CD4-positive, alpha-beta T cell treated with Interleukin-6 at 100 ng/mL for 8 hours (primary cell): ENCODE data around the gene GFPT1.
"Not testable (repeated sequence)": the region's sequence is repeated elsewhere in the genome, so short reads cannot be mapped to it uniquely, and the experiment has no call there.

Source experiments
- DNase-seq: peaks from one replicate; pipeline ENCODE4 v3.0.0-alpha.2; 2020; ENCODE audit warnings: mixed read lengths, low spot score

GFPT1 gene

DNA sequence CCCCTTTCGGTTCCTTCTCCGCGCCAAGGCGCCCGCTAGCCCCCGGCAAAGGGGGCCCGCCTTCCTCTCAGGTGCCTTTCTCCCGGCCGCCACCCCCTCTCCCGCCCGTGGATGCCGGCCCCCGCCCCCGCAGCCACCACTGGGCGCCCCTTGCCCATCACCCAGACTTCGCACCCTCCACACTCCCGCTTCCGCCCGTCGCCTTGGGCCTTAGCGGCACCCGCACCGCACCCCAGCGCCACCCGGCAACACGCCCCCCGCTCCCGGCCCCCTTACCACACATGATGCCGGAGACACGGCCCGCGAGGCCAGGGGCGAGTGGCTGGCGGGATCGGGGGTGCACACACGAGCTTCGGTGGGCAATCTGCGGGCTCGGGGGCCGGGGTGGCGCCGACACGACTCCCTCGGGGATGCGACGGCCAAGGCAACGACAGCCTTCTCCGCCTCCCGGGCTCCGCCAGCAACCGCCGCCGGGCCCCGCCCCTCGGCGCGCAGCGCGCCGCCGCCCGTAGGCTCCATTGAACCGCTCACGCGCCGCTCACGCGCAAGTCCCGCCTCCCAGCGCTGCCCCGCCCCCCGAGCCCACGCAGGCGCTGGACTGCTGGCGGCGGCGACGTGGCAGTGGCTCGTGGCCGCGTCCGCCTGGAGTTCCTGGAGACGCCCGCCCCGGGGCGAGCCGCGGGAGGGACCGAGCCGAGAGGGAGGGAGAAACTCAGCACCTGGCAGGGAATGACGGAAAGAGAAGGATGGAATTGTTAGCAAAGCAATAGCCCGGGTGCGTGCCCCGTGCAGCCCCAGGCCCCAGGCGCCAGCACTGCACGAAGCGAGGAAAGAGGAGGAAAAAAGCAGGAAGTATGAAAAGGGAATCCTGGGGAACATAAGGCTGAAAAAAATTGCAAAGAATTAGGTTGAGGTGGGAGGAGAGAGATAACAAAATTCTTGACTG is at the start of gene GFPT1:
GFPT1 (minus strand) TSS at position 439 of the 946 bp plus-strand sequence; CDS start at position 283, 156 bp downstream.
- DNase-seq: peak; percentile 91

DNA sequence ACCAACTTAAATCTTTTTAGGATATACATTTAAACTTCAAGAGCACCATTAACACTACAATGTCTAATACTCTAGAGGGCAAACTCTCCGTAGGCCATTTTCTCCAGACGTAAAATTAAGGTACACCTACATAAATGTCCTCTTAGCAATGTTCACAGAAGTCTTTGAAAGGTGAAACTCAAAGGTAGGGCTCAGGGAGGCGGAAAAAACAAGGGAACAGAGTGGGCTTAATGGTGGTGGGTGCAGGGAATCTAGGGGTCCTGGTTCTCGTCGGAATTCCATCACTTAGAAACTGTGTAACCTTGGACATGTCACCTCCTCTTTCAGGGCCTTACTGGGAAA is 49.5 kb upstream of the GFPT1 start:
- DNase-seq: no peak

DNA sequence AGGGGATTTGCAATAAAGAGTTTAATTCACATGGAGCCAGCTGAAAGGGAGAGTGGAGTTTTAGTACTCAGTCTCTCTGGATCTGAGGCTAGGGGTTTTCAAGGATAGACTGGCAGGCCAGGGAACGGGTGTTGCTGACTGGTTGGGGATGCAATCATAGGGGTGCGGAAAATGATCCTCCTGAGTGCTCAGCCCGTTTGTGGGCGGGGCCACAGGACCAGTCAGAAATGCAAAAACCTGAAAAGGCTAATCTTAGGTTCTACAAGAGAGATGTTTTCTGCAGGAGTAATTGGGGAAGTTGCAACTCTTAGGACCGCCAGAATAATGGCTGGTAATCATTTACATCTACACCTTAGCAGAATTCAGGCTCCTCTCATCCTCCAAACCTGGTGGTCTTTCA is 47.7 kb upstream of the GFPT1 start:
- no peak for DNase-seq

- no peak for DNase-seq
These were observed 42.6 kb upstream of the GFPT1 start for GRCh38 chr2:69429491-69430183.

DNA sequence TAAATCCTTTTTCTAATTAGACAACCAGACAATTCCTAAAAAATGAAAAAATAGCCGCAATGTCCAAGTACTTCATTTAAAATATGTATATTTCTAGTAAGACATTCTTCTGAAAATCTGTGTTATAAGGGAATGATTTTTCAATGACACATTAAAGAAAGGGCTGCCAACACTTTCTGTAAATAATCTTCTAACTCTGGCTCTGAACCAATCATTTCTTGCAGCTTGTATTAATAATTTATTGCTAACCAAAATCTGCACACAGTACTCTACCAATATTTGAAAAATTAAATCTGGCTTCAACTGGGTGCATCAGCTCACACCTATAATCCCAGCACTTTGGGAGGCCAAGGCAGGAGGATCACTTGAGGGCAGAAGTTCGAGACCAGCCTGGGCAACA is 42.0 kb upstream of the GFPT1 start:
- no peak for DNase-seq

DNA sequence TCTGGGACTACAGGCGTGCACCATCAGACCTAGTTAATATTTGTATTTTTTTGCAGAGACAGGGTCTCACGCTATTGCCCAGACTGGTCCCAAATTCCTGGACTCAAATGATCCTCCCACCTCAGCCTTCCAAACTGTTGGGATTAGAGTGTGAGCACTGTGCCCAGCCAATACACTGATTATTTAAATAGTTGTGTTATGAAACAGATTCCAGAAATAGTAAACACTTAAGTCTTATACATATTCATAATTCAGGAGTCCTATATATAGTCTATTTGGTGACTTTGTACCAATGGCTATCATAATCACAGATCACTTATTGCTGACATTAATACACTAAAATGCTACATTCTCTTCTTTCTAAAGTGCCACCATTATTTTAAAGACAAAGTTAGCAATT is 37.4 kb upstream of the GFPT1 start:
- DNase-seq: no peak

DNA sequence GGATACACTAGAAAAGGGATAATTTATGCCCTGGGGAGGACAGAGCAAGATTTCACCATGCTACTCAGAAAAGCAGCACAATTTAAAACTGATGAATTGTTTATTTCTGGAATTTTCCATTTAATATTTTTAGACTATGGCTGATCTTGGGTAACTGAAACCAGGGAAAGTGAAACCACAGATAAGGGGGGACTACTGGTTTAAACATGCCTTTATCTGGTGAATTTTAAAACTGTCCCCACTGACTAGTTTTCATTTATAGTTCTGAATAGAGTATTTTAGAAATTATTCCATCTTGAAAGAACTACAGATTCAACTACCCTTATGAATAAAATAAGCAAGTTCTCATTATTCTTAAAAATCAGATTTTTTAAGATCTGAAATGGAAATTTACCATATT is 35.2 kb upstream of the GFPT1 start:
- no peak for DNase-seq

DNA sequence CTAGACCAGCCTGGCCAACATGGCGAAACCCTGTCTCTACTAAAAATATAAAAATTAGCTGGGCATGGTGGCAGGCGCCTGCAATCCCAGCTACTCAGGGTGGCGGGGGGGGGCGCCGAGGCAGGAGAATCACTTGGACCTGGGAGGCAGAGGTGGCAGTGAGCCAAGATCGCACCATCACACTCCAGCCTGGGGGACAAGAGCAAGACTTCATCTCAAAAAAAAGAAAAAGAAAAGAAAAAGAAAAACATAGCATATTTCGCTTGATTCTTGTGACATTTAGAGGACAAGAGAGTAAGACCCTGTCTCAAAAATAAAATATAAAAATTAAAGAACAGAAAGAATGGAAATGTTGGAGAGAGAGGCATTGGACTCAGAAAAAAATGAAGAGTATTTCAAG is 32.1 kb upstream of the GFPT1 start:
- DNase-seq: not testable (repeated sequence)

GRCh38 chr2:69416147-69416546 is 29.1 kb upstream of the GFPT1 start:
- DNase-seq: no peak

GRCh38 chr2:69411120-69411519 is 24.1 kb upstream of the GFPT1 start:
- no peak for DNase-seq

- no peak for DNase-seq
These were observed 18.3 kb upstream of the GFPT1 start for GRCh38 chr2:69405306-69405705.

DNA sequence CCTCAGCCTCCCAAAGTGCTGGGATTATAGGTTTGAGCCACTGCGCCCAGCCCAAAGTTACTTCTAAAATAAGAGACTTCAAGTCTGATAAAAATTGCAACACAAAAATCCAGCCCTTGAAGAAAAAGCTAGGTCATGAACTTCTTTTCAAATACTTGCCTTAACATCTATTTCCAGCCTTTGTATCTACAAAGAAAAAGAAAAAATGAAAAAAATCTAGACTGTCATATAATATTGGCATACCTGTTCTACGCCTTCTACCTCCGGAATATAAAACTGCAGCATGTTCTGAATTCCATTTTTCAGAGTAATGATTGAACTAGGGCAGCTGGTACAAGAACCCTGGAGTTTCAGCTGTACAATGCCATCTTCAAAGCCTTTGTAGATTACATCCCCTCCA is 13.1 kb upstream of the GFPT1 start:
- no peak for DNase-seq

DNA sequence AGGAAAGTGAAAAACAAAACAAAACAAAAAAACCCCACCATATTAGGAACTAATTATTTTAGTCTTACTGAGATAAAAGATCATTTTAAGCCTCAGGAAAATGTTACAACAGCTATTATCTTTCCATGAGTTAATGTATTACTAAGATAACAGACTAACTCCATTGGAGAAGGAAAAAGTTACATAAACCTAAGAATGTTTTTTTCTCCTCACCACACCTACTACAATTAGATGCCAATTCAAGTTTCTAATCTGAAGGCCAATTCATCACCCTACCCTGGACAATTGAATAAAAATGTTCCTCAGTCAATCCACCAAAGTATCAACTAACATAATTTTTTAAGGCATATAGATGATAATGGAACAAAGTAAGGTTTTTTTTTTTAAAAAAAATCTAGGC is 10.2 kb upstream of the GFPT1 start:
- DNase-seq: no peak

DNA sequence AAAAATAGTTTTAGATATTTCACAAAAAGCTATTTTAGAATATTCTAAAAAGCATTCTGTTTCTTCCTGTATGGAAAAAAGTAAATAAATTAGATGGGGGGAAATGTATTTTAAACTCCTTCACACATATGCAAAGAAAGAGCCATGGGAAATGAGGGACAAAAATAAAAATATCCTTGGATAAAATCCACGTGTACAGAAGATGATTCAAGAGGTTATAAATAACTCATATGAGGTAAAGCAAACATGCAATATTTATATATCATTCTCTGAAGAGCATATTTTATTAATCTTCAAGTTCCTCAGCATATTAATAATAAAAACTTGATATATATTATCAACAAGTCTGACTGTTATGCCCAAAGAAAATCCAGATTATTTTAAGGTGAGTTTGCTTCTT is 8.8 kb upstream of the GFPT1 start:
- DNase-seq: no peak

- no peak for DNase-seq
These were observed 6.9 kb upstream of the GFPT1 start for GRCh38 chr2:69393963-69394362.

DNA sequence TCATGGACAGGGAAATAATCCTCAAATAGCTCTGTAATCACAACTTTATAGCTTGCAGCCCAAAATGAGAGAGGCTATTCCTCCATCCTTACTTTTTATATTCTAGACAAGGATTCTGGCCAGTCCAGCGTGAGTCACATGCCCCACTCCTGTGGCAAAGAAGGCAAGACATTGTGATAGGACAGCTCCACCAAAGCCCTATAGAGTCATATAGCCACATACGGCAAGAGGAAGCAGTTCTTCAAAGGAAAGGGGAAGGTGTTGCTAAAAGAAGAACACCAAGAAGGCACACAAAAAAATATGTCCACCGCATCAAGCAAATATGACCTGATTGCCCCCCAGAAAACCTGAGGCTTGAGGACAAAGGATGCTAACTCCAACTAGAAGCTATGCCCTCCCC is 3.4 kb upstream of the GFPT1 start:
- no peak for DNase-seq

DNA sequence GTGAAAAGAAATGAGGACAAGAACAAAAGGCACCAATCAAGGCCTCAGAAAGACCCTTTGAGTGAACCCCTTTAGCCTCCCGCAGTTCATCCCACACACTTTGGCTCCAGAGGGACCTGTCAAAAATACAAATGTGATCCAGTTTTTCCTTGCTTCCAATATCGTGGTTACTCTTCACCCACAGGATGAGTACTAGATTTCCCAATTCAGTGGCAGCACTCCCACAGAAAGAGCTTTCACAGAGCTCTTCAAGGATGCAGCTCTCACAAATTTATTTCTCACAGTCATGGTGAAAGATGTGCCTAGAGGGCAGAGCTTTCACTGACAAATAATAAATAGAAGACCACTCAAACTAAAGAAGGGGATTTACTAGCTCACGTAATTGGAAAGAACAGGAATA is 3.0 kb upstream of the GFPT1 start:
- DNase-seq: no peak

- DNase-seq: no peak
These were observed 2.2 kb upstream of the GFPT1 start for GRCh38 chr2:69389271-69389670.

DNA sequence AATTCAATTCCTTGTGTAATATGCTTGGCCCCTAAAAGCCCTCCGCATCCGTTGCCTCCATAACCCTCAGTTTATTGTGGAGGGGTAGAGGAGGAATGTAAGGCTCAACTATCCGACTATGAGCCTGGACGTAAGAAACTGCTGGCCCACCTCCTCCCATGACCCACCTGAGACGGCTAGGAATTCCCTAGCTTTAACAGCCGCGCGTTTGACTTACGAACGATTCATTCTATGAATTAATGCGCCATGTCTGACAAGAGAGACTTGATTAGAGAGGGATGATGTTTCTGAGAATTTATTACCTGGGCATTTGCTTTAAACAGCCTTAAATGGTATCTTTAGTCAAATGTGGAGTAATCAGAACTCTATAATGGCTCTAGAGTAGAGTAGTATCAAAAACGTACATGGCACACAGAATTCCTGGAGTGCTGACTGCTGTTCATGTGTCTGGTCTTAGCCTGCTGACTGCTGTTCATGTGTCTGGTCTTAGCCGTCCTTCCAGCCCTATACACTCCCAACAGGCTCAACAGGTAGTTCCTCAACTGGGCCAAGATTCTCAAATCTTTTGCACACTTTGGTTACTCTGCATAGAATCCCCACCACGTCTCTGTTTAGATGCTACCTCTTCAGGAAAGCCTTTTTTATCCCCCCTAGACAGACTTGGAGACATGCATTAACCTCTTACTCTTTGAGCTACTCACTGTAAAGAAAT is 899 bp upstream of the GFPT1 start:
- no peak for DNase-seq

DNA sequence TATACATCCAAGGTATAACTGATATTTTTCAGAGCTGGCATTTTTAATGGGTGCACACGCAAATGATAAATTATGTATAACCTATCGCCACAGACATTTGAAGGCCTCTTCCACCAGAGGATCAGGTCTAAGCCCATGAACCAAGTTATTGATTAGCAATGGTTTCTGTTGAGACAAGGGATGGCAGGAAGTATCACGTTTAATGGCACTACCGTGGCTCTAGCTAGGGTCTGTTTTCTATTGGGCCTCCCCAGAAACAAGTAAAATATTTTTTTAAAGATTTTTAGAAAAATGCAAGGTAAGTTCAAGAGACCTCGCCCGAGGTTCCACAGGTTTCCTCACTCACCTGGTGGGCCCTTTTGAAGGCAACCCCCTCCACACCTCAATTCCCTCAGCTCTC is 667 bp downstream of the GFPT1 start:
- no peak for DNase-seq

DNA sequence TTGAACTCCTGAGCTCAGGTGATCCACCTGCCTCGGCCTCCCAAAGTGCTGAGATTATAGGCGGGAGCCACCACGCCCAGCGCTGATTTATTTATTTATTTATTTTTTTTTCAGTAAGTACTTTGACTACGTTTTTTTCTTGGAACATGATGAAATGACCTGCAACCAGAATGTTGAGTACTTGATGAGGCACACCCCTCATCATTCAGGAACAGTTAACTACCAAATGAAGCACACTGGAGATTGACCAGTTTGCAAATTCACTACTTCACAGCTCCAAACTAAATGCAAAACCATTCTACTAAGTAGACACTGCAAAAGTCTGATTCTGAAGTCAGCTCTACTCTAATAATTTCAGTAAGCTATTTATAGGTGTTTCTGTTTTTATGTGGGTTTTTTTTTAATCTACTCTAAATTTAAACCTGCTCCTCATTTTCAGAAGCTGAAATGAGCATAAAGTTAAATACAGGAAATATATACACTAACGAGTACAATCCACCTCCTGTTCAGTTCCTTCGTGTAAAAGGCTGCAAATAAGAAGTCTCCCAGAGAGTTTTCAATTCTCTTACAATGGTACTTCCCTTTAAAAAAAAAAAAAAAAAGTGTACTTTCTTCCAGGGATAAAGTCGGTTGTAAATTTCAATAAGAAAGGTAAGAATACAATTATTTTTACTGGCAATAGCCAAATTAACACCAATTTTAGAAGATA is 1.4 kb downstream of the GFPT1 start:
- DNase-seq: no peak

DNA sequence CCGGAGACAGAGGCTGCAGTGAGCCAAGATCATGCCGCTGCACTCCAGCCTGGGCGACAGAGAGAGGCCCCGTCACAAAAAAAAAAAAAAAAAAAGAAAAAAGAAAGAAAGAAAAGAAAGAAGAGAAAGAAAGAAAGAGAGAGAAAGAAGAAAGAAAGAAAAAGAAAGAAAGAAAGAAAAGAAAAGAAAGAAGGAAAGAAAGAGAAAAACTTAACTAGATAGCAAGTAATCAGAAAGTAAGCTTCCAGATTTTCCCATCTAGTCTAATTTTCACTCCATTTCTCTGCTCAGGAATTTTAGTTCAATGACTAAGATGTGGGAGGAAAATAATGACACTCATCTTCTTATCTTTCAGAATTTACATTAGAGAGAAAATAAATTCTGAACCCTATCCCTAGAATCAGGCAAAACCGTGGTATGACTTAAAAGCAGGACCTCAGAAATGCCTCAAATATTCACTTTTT is 2.4 kb downstream of the GFPT1 start:
- DNase-seq: no peak
